HG02759 (cell line): ENCODE data around the gene GAPDHS.

ENCODE experiments used
- ATAC-seq: cut with Tn5 transposase; IDR thresholded peaks from one replicate; pipeline ENCODE4 v1.9.1; 2021; ENCODE audit warnings: mild to moderate bottlenecking, moderate library complexity; ENCODE audit not compliant: unreplicated experiment

The GAPDHS gene

DNA sequence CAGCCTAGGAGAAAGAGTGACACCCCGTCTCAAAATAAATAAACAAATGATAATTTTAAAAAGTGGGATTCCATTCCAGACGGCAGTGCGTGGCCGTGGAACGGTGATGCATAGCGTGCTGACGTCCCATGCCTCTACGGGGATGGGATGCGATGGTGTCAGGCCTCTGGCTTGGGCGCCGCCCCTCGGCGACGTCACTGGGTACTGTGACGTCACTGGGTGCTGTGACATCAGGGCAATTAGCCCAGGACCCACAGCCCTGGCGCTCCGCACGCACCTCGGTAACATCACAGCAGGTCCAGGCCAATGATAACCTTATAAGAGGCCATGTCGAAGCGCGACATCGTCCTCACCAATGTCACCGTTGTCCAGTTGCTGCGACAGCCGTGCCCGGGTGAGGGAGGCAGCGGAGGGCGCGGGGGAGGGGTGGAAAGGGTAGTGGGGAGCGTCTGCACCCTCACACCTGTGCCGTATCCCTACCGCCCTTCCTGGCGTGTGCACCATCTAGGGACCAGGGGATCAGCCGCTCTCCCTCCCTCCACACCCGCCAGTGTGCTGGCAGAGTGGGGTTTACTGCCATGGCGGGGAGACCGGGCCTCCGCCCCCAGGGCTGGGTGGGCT is at the start of gene GAPDHS:
GAPDHS (plus strand) TSS at position 256 of the 621 bp plus-strand sequence; CDS start at position 328, 72 bp downstream.
- no peak for ATAC-seq

DNA sequence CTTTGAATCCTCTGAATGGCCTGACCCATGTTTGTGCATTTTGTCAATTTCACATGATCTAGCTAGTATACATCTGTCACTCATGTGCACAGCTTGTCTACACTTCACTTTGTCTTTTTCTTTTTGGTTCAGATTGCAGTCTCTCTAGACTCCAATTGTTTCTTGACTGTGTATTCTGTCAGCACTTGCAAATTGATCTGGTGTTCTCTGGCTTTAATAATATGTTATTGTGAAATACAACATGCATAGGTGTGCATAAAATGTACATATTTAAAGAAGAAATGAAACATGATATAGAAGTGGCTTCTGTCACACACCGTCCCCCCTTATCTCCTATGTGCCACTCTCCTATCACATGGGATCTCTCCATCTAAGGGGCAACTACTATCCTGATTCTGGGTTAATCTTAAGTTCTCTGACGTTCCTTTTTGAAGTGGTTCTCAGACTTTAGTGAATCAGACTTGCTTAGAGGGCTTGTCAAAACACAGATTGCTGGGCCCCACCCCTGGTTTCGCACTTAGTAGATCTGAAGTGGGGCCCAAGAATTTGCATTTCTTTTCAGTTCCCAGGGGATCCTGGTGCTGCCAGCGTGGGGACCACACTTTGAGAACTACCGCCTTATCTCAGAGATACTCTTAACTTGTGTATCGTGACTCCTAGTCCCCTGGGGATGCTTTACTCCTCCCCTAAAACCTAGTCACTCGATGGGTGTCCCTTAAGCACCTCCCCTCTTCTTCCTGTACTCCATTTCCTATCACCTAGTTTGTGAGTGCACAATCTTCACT is 48.8 kb upstream of the GAPDHS start:
- ATAC-seq: peak; percentile 86

DNA sequence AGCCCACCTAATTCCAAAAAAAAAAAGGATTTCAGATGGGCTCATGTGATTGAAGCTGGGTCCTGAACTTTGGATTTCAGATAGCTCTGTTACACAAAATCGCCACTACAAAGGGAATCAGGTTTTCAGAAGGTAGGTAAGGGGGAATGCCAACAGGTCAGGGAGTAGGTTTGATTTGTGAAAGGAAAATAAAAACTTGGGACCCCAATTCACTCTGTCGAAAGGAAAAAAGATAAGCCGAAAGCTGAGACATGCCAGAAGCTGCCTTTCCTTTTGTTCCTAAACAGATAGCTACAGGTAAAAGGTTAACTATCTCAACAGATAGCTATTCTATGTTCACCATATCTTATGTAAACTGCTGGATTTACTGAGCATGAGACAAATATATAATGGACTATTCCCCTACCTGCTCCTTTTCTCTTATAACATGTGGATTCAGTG is 47.0 kb upstream of the GAPDHS start:
- ATAC-seq: no peak

DNA sequence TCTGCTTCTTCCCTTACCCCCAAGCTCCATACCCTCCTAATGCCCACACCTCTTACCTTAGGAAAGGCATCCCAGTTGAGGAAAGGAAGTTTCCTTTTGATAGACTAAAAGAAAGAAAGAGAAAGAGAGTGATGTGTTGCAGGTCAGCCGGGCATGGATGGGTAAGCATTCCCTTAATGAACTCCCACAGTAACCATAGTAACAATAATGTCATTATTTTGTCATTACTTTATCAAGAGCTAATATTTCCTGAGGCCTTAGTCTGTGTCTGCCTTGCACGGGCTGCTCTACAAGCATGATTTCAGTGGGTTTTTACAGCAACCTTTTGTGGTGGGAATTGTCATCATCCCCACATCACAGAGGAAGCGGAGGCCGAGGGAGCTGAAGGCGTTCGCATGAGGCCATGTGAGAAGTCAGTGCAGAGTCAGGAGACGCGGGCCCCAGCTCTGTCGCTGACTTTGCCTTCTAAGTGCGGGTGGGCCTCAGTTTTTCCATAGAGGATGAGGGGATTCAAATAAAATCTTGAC is 45.5 kb upstream of the GAPDHS start:
- ATAC-seq: no peak

DNA sequence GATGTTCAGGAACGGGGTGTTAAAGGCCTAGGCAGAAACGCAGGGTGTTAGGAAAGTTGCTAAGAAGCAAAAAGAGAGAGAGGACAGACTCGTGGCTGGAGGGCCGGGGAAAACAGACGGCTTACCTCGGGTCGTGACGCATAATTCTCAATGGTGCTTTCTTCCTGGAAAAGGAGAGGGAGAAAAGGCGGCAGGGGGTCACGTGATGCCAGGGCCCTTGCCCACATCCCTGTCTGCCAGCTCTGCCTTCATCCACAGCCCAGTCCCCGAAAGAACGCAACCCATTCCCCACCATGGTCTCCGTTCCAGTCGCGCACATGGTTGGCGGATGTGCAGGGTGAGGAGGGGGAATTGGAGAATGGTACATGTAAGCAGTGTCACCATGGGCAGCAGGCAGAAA is 44.6 kb upstream of the GAPDHS start:
- no peak for ATAC-seq

DNA sequence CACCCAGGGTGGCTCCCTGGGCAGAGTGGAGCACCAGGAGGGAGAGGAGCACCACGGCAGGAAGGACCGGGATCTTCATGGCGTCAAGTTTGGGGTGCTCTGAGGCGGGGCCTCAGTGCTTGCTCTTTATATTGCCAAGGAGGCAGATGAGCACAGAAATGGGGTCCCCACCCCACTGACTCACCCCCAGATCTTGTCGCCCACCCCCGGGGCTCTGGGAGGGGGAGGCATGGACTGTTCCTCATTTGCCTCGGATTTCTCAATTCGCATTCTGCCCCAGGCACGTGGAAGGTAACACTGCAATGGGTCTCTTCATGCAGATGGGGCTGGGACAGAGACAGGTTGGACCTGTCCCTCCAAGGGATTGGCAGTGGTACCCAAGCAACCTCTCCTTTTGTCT is 42.9 kb upstream of the GAPDHS start, which contains the start of gene KRTDAP:
KRTDAP (minus strand) TSS at position 101 of the 400 bp plus-strand sequence; CDS start at position 79, 22 bp downstream.
- no peak for ATAC-seq

DNA sequence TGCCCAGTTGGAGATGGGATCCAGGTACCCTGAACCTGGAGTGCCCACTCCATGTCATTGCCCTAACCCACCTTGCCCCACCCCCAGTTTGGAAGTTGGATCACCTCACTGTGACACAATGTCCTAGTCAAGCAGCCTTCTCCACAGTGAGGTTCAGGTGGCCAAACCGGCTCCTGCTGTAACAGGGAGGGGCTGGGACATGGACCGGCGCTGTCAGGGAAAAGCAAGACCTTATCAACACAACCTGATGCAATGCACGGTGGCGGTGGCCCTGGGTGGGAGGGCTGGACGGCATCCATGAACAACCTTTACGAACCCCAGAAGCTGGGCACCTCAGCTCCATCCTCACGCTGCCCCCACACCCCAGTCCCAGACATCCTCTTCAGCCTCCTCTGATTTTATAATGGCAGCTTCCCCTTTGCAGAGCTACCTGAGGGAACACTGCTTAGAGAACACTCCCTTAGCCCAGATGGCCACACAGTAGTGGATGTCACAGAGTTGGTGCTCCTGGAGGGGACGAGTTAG is 41.4 kb upstream of the GAPDHS start:
- ATAC-seq: no peak

DNA sequence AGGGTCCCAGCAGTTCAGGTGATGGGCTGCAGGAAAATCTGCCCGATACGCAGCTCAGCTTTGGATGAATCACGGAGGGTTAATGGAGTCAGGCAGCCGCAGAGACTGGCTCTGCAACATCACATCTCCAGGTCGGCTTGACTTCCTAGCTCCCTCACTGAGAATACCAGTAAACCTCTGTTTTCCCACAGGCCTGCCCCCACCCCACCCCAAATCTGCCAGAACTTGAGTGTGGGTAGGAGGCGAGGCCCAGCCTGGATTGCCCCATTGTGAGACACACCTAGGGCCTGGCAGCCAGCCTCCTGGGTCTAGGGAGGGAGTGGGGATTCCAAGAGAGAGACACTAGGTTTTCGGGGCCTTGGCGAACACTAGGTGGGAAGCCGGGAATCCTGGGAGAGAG is 39.3 kb upstream of the GAPDHS start:
- no peak for ATAC-seq

DNA sequence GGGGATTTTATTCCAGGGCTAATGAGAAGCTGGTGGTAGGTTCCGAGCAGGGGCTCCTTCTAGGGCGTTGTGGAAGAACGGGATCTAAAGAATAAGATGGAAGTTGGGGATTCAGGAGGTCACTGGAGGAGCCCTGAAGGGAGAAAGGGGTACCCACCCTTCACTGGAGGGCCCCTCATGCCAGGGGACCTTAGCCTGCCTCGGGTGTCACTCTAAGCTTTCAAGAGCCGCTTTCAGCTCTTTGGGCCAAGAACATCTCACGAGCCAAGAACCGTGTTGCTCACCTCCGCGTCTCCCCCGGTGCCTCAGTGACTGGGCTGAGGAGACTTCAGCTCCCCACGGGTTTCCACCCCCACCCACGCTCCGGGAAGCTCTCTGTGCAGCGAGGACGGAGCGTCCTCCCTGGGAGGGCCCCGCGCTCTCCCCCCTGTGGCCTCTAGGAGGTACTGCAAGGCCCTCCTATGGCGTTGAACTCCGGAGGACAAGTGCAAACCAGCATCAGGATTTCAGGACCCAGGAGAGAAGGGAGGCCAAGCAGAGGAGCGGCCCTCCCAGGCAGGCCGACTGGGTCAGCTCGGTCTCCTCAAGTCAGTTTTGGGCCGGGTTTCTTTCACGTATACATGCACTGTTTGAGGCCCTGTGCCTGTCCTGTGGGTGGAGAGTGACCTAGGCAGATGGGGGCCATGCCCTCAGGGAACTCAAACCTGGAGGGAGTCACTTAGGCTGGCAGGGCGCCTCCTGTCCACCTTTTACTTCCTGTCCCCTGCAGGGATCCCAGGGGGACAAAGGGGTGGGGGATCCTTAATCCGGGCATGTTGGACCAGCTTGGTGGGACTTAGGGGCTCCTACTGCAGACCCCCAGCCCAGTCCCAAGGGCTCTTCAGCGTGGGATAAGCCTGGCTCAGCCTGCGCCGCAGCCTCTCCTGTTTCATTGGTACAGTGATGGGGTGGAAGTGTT is 37.9 kb upstream of the GAPDHS start:
- ATAC-seq: peak; percentile 58

DNA sequence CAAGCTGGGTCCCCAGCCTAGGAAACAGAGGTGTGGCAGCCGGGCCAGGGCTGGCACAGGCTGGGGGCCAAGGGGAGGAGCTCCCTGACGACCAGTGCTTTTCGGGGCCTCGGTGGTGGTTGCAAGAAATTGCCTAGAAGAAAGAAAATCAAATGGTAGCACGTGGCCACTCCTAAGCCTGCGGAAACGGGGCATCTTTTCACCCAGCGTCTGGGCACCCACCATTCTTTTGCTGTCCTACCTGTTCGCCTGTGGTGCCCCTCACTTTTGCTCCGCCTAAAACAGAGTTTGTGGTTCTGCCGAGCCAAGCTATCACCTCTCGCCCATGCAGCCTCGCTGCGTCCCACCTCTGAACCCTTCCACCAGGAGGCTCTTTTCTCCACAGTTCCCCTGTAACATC is 35.9 kb upstream of the GAPDHS start:
- no peak for ATAC-seq

DNA sequence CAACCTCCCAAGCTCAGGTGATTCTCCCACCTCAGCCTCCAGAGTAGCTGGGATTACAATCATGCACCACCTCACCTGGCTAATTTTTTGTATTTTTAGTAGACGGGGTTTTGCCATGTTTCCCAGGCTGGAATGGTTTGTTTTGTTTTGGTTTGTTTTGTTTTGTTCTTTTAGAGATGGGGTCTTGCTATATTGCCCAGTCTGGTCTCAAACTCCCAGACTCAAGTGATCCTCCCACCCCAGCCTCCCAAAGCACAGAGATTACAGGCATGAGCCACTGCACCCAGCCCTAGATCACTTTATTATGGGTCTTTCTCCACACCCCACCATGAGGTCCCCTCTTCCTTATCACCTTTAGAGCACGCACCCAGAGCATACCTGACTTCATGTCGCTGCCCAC is 35.0 kb upstream of the GAPDHS start:
- no peak for ATAC-seq

DNA sequence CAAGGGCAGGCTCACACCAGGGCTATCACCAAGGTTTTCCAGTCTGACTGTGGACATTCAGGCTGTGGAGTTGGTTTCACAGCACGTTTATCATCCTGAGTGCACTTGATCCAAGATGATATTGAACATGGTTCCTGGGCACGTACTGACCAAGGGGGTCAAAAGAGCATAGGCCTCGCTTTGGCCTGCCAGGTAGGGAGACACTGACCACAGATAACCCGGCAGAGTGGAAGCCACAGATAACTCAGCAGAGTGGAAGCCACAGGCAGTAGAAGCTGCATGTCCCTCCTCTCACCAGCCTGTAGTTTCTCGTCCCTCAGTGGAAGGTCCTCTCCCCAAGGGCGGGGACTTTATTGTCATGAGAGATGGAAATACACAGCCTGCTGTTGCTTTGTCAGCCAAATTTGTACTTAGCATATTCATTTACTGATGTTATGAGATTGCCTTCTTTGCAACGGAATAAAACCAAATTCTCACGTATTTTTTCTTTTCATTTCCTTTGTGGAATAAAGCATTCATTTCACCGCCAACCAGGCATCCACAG is 34.2 kb upstream of the GAPDHS start:
- no peak for ATAC-seq

DNA sequence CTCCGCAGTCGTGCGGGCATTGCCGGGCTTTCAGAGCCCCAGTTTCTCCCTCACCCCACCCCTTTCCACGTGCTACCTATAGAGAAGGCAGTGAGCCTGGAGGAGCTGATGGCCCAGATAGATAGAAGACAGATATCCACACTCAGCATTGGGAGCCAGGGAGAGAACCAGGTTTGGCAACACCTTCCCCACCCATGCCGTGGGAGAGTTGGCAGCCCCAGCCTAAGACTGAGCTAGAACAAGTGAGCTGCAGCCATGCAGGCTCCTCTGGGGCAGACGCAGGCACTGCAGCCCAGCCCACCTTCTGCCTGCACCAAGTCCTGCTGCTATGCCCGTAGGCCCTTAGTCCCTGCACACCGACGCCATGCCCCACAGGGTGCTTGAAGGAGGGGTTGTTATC is 32.6 kb upstream of the GAPDHS start:
- no peak for ATAC-seq

DNA sequence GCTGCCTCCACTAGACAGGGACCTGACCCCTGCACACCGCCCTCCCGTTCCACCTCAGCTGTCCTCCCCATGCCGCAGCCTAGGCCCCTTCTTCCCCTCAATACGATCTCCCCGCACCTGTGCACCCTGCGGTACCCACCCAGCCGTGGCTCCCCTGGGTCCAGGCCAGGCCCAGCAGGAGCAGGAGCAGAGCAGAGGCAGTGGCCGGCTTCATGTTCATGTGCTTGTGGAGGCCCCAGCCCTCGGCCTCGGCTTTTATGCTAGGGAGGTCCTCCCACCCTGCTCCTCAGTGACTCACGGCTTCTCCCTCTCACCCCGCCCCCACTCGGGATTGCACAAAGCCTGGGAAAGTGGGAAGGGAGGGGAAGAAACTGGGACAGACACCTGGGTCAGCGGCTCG is 31.6 kb upstream of the GAPDHS start:
- ATAC-seq: no peak

DNA sequence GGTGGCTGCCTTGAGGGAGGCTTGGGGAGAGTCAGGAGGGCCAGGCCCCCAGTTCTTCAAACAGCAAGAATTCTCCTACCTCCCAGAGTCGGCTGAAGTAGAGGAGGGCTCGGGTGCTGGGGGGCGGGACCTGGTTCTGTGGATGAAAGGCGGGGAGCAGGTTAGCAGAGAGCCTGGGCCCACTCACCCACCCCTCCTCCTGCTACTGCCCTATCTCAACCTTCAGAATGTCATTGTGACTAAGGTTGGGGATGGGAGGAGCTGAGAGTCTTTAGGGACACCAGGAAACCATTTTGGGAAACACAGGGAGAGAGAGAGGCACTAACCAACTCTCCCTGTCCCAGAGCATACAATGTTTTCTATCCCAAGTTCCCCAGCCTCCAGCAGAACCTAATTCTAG is 30.5 kb upstream of the GAPDHS start:
- no peak for ATAC-seq

DNA sequence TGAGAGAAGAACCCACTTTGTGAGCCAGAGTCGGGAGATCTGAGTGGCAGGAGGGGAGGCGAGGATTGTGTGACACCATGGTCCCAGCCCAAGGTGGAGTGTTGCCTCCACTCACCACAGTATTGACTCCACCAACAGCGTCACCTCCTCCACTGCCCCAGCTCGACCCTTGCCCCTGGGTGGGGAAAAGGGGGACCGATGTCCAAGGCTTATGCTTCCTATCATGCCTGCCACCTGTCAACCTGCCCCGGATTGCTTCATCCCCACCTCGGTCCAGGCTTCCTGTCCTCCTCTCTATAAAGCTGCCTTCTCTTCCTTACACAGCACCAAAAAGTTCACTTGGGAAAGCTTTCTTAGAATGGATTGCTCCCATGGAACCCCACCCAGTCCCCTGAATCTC is 27.2 kb upstream of the GAPDHS start:
- no peak for ATAC-seq

DNA sequence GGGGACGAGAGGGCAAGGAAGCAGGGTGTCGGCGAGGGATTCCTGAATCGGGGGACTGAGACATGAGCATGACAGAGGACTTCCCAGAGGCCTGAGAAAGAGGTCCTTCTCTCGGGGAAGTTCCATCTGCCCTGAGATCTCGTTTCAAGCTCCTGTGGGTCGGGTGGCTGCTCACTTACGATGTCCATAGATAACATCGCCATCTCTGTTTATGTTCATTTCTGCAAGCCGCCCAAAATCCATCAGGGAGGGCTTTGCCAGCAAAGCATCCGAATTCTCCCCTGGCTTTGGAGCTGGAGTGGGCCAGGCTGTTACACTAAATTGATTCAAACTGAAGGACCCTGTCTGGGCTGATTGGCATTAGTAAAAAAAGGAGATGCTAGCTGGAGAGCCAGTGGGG is 25.7 kb upstream of the GAPDHS start:
- ATAC-seq: no peak

DNA sequence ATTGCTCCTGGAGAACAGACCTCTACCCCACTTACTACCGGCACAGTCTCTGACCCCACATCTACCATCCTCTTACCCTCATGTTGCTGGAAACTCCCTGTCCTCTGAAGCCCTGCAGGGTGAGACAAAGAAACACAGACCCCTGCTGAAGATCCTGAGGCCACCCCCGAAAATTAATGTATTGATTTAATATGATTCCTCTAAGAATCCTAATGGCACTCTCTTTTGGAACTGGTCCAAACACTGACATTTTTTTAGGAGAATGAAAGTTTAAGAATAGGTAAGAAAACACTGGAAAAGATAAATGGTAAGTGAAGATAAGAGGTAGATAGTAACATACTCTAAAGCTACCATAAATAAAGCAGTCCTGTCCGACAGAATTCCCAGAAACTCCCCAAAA is 25.1 kb upstream of the GAPDHS start:
- no peak for ATAC-seq

DNA sequence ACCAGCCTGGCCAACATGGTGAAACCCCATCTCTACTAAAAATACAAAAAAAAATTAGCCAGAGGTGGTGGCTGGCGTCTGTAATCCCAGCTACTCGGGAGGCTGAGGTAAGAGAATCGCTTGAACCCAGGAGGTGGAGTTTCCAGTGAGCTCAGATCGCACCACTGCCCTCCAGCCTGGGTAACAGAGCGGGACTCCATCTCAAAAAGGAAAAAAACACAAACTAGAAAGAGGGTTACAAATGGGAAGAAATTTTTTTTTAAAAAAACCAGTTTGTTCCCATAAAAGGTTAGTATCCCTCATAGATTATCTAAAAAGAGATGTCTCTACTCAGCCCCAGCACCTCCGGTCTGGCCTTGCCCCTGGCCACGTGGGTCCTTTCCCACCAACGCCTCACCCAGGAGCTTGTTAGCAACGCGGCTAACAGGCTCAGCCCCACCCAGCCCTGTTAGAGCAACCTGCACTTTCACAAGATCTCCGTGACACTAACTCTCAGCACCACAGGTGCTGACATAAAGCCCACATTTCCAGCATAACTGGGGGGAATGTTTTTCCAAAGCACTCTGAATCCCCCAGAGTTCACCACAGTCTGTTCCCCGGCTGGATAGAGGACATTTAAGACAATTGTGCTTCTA is 24.1 kb upstream of the GAPDHS start:
- no peak for ATAC-seq
